Stomach smooth muscle (tissue), 2 donors: ENCODE measurements around the gene ARHGAP15.
"Not testable (repeated sequence)": the region's sequence is repeated elsewhere in the genome, so short reads cannot be mapped to it uniquely, and the experiment has no call there.

Experiments
- H3K27ac ChIP-seq: one replicate; pipeline ENCODE4 v1.7.0; 2013; ENCODE audit warnings: mild to moderate bottlenecking, low read length, inconsistent platforms
- H3K27me3 ChIP-seq, 2 donors: one replicate each; pipeline ENCODE4 v1.7.0; 2013; ENCODE audit warnings: low read length in 2 of 2; ENCODE audit not compliant: insufficient read depth in 2 of 2, control insufficient read depth in 1 of 2
- H3K36me3 ChIP-seq, 2 donors: one replicate each; pipeline ENCODE4 v1.7.0; 2013; ENCODE audit warnings: low read length in 2 of 2; ENCODE audit not compliant: control insufficient read depth in 2 of 2, insufficient read depth in 2 of 2
- H3K4me1 ChIP-seq: one replicate; pipeline ENCODE4 v1.7.0; 2013; ENCODE audit warnings: low read length; ENCODE audit not compliant: control insufficient read depth, insufficient read depth
- H3K4me3 ChIP-seq, 2 donors: one replicate each; pipeline ENCODE4 v1.7.0; 2013; ENCODE audit warnings: low read length in 2 of 2
- H3K9ac ChIP-seq, 2 donors: one replicate each; pipeline ENCODE4 v1.7.0; 2013; ENCODE audit warnings: low read length in 2 of 2, mild to moderate bottlenecking in 1 of 2
- H3K9me3 ChIP-seq, 2 donors: one replicate each; pipeline ENCODE4 v1.7.0; 2013; ENCODE audit warnings: low read length in 2 of 2; ENCODE audit not compliant: control insufficient read depth in 2 of 2
- donor health status: healthy.
- donor health status: Pancreatic carcinoma.

The ARHGAP15 gene

GRCh38 chr2:143128681-143129580, at the start of gene ARHGAP15:
Gene ARHGAP15 (plus strand): TSS chr2:143129419.
- no peaks in the 10 kb centered on the region for H3K9me3 ChIP-seq
- no peaks in the 10 kb centered on the region for H3K36me3 ChIP-seq
- H3K4me1 ChIP-seq: no peaks in the 10 kb centered on the region
- no peak within 1 kb of the TSS for H3K4me3 ChIP-seq
- H3K9ac ChIP-seq: no peak within 1 kb of the TSS
- no peaks in the 10 kb centered on the region for H3K27me3 ChIP-seq
- no peak within 1 kb of the TSS for H3K27ac ChIP-seq

DNA sequence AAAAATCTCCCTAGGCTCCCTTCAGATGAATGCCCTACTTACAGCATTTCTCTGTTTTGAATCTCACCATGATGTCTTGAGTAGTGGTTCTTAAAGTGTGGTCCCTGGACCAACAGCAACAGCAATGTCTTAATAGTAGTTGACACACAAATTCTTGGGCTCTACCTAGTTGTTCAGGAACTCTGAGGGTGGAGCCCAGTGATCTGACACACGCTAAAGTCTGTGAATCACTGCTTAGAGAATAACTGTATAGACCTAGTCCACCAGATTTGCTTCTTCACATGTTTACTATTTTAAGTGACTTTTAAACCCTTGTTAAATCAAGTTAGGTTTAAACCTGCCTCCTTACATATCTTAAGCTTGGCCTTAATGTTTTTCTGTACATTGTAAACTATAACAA, 47.6 kb upstream of the ARHGAP15 start:
- Histone ChIP-seq H3K27me3 (no peaks in the 10 kb centered on the region), H3K9me3 (no peaks in the 10 kb centered on the region), H3K4me1 (no peaks in the 10 kb centered on the region), H3K36me3 (no peaks in the 10 kb centered on the region), H3K4me3 (no peak overlapping the region), H3K9ac (no peak overlapping the region), H3K27ac (no peak overlapping the region)

GRCh38 chr2:143083636-143084035, 45.6 kb upstream of the ARHGAP15 start:
- Histone ChIP-seq H3K9ac (no peak overlapping the region), H3K27ac (no peak overlapping the region), H3K27me3 (no peaks in the 10 kb centered on the region), H3K9me3 (no peaks in the 10 kb centered on the region), H3K4me3 (no peak overlapping the region), H3K4me1 (no peaks in the 10 kb centered on the region), H3K36me3 (no peaks in the 10 kb centered on the region)

- Histone ChIP-seq H3K4me1 (no peaks in the 10 kb centered on the region), H3K9me3 (no peaks in the 10 kb centered on the region), H3K4me3 (no peak overlapping the region), H3K27ac (no peak overlapping the region), H3K9ac (no peak overlapping the region), H3K27me3 (no peaks in the 10 kb centered on the region), H3K36me3 (no peaks in the 10 kb centered on the region)
Measured at GRCh38 chr2:143084462-143084861, 44.8 kb upstream of the ARHGAP15 start.

- Histone ChIP-seq H3K36me3 (no peaks in the 10 kb centered on the region), H3K4me1 (no peaks in the 10 kb centered on the region), H3K4me3 (no peak overlapping the region), H3K9ac (no peak overlapping the region), H3K9me3 (no peaks in the 10 kb centered on the region), H3K27ac (no peak overlapping the region), H3K27me3 (no peaks in the 10 kb centered on the region)
Measured at GRCh38 chr2:143085125-143085784, 44.0 kb upstream of the ARHGAP15 start.

DNA sequence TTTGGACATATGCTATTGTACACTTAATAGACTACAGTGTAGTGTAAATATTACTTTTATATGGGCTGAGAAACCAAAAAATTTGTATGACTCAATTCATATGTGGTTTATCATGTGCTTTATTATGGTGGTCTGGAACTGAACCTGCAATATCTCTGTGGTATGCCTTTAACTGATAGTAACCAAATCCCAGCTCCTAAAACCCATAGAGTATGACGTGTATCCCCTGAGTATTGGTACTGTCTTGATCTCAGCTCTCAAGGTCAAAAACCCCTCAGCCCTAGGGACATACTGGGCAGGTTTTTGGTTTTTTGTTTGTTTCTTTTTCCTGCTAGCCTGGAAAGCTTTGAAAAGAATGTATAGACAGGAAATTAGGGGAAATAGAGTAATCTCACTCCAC, 42.2 kb upstream of the ARHGAP15 start:
- H3K27me3 ChIP-seq: no peaks in the 10 kb centered on the region
- no peak overlapping the region for H3K9ac ChIP-seq
- no peaks in the 10 kb centered on the region for H3K9me3 ChIP-seq

DNA sequence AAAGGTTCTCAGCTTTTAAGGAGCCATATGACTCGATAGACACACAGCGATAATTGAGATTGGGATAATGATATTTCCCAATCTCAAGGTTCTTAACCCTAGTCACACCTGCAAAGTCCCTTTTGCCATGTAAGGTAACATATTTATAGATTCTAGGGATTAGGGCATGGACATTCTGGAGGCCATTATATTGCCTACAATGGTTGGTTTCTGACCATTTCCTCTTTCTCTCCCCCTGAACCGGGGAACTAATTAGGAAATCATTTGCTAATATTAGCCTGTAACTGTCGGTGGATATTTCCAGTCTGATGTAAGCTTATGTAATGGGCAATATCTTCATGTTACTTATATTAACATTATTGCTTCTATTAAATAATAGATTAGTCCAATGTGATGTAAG, 40.8 kb upstream of the ARHGAP15 start:
- Histone ChIP-seq H3K9ac (no peak overlapping the region), H3K27me3 (no peaks in the 10 kb centered on the region), H3K4me3 (no peak overlapping the region), H3K27ac (no peak overlapping the region), H3K4me1 (no peaks in the 10 kb centered on the region), H3K36me3 (no peaks in the 10 kb centered on the region), H3K9me3 (no peaks in the 10 kb centered on the region)

More for the DNA sequence above, 42.2 kb upstream of the ARHGAP15 start:
- Histone ChIP-seq H3K27ac (no peak overlapping the region), H3K36me3 (no peaks in the 10 kb centered on the region), H3K4me1 (no peaks in the 10 kb centered on the region), H3K4me3 (no peak overlapping the region)

- H3K36me3 ChIP-seq, H3K9ac ChIP-seq, H3K9me3 ChIP-seq, H3K4me3 ChIP-seq, H3K4me1 ChIP-seq, H3K27me3 ChIP-seq, H3K27ac ChIP-seq: not testable (repeated sequence)
Measured at GRCh38 chr2:143089520-143089919, 39.7 kb upstream of the ARHGAP15 start.

DNA sequence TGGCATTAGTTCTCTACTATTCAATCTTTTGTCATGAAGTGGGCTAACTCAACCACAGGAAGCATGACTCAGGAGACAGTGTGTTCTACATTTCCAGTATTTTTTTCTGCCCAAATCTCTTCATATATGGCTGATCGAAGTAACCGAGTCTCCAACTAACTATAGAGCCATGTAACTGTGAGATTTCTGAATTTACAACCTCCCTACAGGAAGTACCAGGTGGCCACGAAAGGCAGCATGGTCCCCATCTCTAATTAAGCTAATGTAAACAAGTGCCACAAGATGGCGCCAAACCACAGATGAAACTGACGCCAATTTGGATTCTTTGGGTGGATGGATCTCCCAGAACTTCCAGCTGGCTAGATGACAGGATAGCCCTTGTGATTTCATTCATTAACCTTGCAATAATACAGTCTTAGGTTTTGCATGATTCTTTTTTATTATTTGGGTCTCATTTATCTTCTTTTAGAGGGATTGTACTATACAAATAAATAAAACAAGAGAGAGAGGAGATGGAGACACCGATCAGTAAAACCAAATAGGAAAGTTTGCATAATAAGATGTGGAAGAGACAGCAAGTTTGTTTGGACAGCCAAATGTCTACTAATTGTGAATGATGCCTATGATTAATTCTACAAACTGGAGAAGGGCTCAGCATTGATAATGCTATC, 18.3 kb upstream of the ARHGAP15 start:
- H3K4me3 ChIP-seq: no peak overlapping the region

DNA sequence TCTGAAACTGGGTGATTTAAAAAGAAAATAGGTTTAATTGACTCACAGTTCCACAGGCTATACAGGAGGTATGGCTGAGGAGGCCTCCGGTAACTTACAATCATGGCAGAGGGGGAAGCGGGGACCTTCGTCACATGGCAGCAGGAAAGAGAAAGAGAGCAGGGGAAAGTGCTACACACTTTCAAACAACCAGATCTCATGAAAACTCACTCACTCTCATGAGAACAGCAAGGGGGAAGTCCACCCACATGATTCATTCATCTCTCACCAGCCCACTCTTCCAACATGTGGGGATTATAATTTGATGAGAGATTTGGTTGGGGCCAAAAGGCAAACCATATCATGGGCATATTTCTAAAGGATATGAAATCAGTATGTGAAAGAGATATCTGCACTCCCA, 12.0 kb upstream of the ARHGAP15 start:
- H3K9me3 ChIP-seq: no peaks in the 10 kb centered on the region
- H3K4me1 ChIP-seq: no peaks in the 10 kb centered on the region
- H3K36me3 ChIP-seq: no peaks in the 10 kb centered on the region
- H3K9ac ChIP-seq: no peak overlapping the region
- no peak overlapping the region for H3K27ac ChIP-seq
- no peak overlapping the region for H3K4me3 ChIP-seq
- H3K27me3 ChIP-seq: no peaks in the 10 kb centered on the region

More for the DNA sequence above, 18.3 kb upstream of the ARHGAP15 start:
- Histone ChIP-seq H3K27me3 (no peaks in the 10 kb centered on the region), H3K9ac (no peak overlapping the region), H3K36me3 (no peaks in the 10 kb centered on the region), H3K4me1 (no peaks in the 10 kb centered on the region), H3K27ac (no peak overlapping the region), H3K9me3 (no peaks in the 10 kb centered on the region)
